HepG2 (cell line): ENCODE measurements around the gene MCM6.

ENCODE experiments used
- BHLHE40 ChIP-seq: IDR thresholded peaks from 2 replicates; pipeline ENCODE4 v1.6.1; 2011; ENCODE audit warnings: low read length, improper control_type of control experiment
- KAT7 ChIP-seq: IDR thresholded peaks from 2 replicates; pipeline ENCODE4 v1.6.1; 2018; ENCODE audit warnings: borderline replicate concordance, missing compliant biosample characterization
- KLF16 ChIP-seq, 2 experiments: sonication (generic) in 1 of 2; formaldehyde crosslinking in 1 of 2; IDR thresholded peaks; 2 replicates each; pipeline versions ENCODE4 v1.6.1 to v1.8.0; 2016 to 2023; ENCODE audit warnings: missing genetic modification reagents in 2 of 2, missing compliant biosample characterization in 1 of 2
- MAFF ChIP-seq: IDR thresholded peaks from 2 replicates; pipeline ENCODE4 v1.6.1; 2011; ENCODE audit warnings: low read depth, low read length, improper control_type of control experiment
- MAFG ChIP-seq: sonication (generic); formaldehyde crosslinking; IDR thresholded peaks from 2 replicates; pipeline ENCODE4 v1.5.1; 2020; ENCODE audit warnings: mild to moderate bottlenecking, missing genetic modification reagents
- MYC ChIP-seq: sonication (generic); formaldehyde crosslinking; IDR thresholded peaks from 2 replicates; pipeline ENCODE4 v1.9.0; 2021; ENCODE audit warnings: missing genetic modification reagents, borderline replicate concordance
- POLR2A ChIP-seq, 2 experiments: IDR thresholded peaks; 2 replicates each; pipeline ENCODE4 v1.6.1; 2011; ENCODE audit warnings: low read depth in 2 of 2, low read length in 2 of 2, mild to moderate bottlenecking in 1 of 2, moderate library complexity in 1 of 2; ENCODE audit not compliant: insufficient read depth in 1 of 2
- SIN3A ChIP-seq: IDR thresholded peaks from 2 replicates; pipeline ENCODE4 v1.6.1; 2011; ENCODE audit warnings: low read depth, mild to moderate bottlenecking, control low read depth, low read length, borderline replicate concordance
- TF ChIP-seq, protein P1 (sequence below): sonication (generic); formaldehyde crosslinking; IDR thresholded peaks from 2 replicates; pipeline ENCODE4 v1.5.0; 2020; ENCODE audit warnings: mild to moderate bottlenecking, missing genetic modification reagents, moderate library complexity

GRCh38 chr2:135916207-135916606 is 40.0 kb upstream of the MCM6 start:
- TF ChIP-seq, protein P1, sequence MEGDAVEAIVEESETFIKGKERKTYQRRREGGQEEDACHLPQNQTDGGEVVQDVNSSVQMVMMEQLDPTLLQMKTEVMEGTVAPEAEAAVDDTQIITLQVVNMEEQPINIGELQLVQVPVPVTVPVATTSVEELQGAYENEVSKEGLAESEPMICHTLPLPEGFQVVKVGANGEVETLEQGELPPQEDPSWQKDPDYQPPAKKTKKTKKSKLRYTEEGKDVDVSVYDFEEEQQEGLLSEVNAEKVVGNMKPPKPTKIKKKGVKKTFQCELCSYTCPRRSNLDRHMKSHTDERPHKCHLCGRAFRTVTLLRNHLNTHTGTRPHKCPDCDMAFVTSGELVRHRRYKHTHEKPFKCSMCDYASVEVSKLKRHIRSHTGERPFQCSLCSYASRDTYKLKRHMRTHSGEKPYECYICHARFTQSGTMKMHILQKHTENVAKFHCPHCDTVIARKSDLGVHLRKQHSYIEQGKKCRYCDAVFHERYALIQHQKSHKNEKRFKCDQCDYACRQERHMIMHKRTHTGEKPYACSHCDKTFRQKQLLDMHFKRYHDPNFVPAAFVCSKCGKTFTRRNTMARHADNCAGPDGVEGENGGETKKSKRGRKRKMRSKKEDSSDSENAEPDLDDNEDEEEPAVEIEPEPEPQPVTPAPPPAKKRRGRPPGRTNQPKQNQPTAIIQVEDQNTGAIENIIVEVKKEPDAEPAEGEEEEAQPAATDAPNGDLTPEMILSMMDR = peak; percentile 24; the same call in 1 of the 2 replicates
- no peak for TF ChIP-seq SIN3A
- TF ChIP-seq KAT7 (CRISPR knock-in tag) = no peak
- no peak for TF ChIP-seq MAFG (CRISPR knock-in tag)
- TF ChIP-seq KLF16 (CRISPR knock-in tag; IDR thresholded peaks at IDR 0.05) = no peak
- TF ChIP-seq POLR2A (IDR thresholded peaks at IDR 0.05; ENCODE audit: insufficient read depth in 1 of 2, low read depth in 2 of 2, low read length in 2 of 2) = no peak
- no peak for TF ChIP-seq BHLHE40
- no peak for TF ChIP-seq MYC (CRISPR knock-in tag)
- TF ChIP-seq MAFF = no peak
